Coronary artery (tissue), 2 donors: ENCODE data around the gene METRNL.
A peak's percentile ranks its signal among the peaks of the same experiment; 100 is the strongest.

Source experiments
- DNase-seq: peaks from one replicate; pipeline ENCODE4 v3.0.0-alpha.2; 2017; ENCODE audit warnings: low spot score
- H3K27ac ChIP-seq, 2 donors: fragments of 200-600 bp; sonication (generic); one replicate each; pipeline ENCODE4 v1.5.1; 2016 to 2019
- H3K4me3 ChIP-seq: fragments of 200-600 bp; sonication (generic); 2 replicates; pipeline ENCODE4 v1.5.1; 2016; ENCODE audit warnings: mild to moderate bottlenecking, moderate library complexity
- CTCF ChIP-seq: fragments of 200-600 bp; sonication (generic); IDR thresholded peaks from one replicate; pipeline ENCODE4 v1.5.1; 2019; ENCODE audit warnings: antibody characterized with exemption

METRNL gene

GRCh38 chr17:83082424-83082823 is 3.0 kb downstream of the METRNL start:
- peak overlapping the region; percentile 83 for H3K4me3 ChIP-seq
- no peak for DNase-seq
- peak overlapping the region; percentile 94 to 98 for H3K27ac ChIP-seq
- no peak for TF ChIP-seq CTCF

- no peak for DNase-seq
- H3K4me3 ChIP-seq: peak overlapping the region; percentile 83
Observed at GRCh38 chr17:83082909-83083367, 3.5 kb downstream of the METRNL start.

GRCh38 chr17:83083368-83084201 is 4.2 kb downstream of the METRNL start:
- peak overlapping the region; percentile 94 to 98 for H3K27ac ChIP-seq
- DNase-seq: no peak
- no peak for TF ChIP-seq CTCF
- H3K4me3 ChIP-seq: peak overlapping the region; percentile 83

More at GRCh38 chr17:83082909-83083367, 3.5 kb downstream of the METRNL start:
- H3K27ac ChIP-seq: peak overlapping the region; percentile 94 to 98
- no peak for TF ChIP-seq CTCF

- Histone ChIP-seq H3K27ac (peak overlapping the region; percentile 94 to 98), H3K4me3 (peak overlapping the region; percentile 83)
- no peak for TF ChIP-seq CTCF
- no peak for DNase-seq
Observed at GRCh38 chr17:83084214-83084613, 4.8 kb downstream of the METRNL start.

GRCh38 chr17:83084621-83085056 is 5.2 kb downstream of the METRNL start:
- TF ChIP-seq CTCF: no peak
- Histone ChIP-seq H3K27ac (peak overlapping the region; percentile 94 to 98), H3K4me3 (peak overlapping the region; percentile 83)
- DNase-seq: no peak

GRCh38 chr17:83085103-83085502 is 5.7 kb downstream of the METRNL start:
- DNase-seq: no peak
- Histone ChIP-seq H3K27ac (peak overlapping the region; percentile 94 to 98), H3K4me3 (peak overlapping the region; percentile 83)
- TF ChIP-seq CTCF: no peak
